HEK293 (cell line): ENCODE results near the gene STK35.

ENCODE experiments used
- CTCF ChIP-seq: fragments of 450-650 bp; formaldehyde crosslinking; IDR thresholded peaks from 2 replicates; pipeline ENCODE4 v1.5.1; 2016; ENCODE audit warnings: missing biosample characterization, missing genetic modification characterization
- HOXA7 ChIP-seq: sonication (generic); formaldehyde crosslinking; IDR thresholded peaks from 2 replicates; pipeline ENCODE4 v1.8.1; 2022; ENCODE audit warnings: missing genetic modification reagents, borderline replicate concordance
- PBX3 ChIP-seq: sonication (generic); formaldehyde crosslinking; IDR thresholded peaks from 2 replicates; pipeline ENCODE4 v1.8.1; 2022; ENCODE audit warnings: mild to moderate bottlenecking, moderate library complexity, missing genetic modification reagents
- REST ChIP-seq: fragments of 450-650 bp; formaldehyde crosslinking; IDR thresholded peaks from 2 replicates; pipeline ENCODE4 v1.5.1; 2016; ENCODE audit warnings: missing biosample characterization, missing genetic modification characterization
- SCRT1 ChIP-seq: fragments of 450-650 bp; formaldehyde crosslinking; IDR thresholded peaks from 2 replicates; pipeline ENCODE4 v1.5.1; 2016; ENCODE audit warnings: missing biosample characterization, missing genetic modification characterization, borderline replicate concordance
- YY1 ChIP-seq: fragments of 450-650 bp; formaldehyde crosslinking; IDR thresholded peaks from 2 replicates; pipeline ENCODE4 v1.5.1; 2018; ENCODE audit warnings: missing biosample characterization, missing genetic modification characterization
- ZFP3 ChIP-seq: fragments of 450-650 bp; formaldehyde crosslinking; IDR thresholded peaks from 2 replicates; pipeline ENCODE4 v1.5.1; 2016; ENCODE audit warnings: low read depth, missing biosample characterization, missing genetic modification characterization
- ZNF121 ChIP-seq: fragments of 450-650 bp; formaldehyde crosslinking; IDR thresholded peaks from 2 replicates; pipeline ENCODE4 v1.5.1; 2016; ENCODE audit warnings: missing biosample characterization, missing genetic modification characterization
- ZNF292 ChIP-seq: fragments of 450-650 bp; formaldehyde crosslinking; IDR thresholded peaks from 2 replicates; pipeline ENCODE4 v1.5.1; 2016; ENCODE audit warnings: low read depth, missing biosample characterization, missing genetic modification characterization, borderline replicate concordance
- ZNF350 ChIP-seq: fragments of 450-650 bp; formaldehyde crosslinking; IDR thresholded peaks from 2 replicates; pipeline ENCODE4 v1.5.0; 2017; ENCODE audit warnings: missing biosample characterization, mild to moderate bottlenecking, missing genetic modification characterization
- ZNF621 ChIP-seq: fragments of 450-650 bp; formaldehyde crosslinking; IDR thresholded peaks from 2 replicates; pipeline ENCODE4 v1.5.1; 2017; ENCODE audit warnings: missing biosample characterization, missing genetic modification characterization

GRCh38 chr20:2053615-2054014 is 48.0 kb upstream of the STK35 start:
- no peak for TF ChIP-seq SCRT1 (tag by site-specific recombination)
- TF ChIP-seq ZNF621, result no peak
- no peak for TF ChIP-seq CTCF (tag by site-specific recombination)
- TF ChIP-seq YY1 (tag by site-specific recombination), result no peak
- TF ChIP-seq HOXA7, result no peak
- TF ChIP-seq ZNF292 (tag by site-specific recombination), result no peak
- no peak for TF ChIP-seq ZNF350
- TF ChIP-seq ZNF121 (tag by site-specific recombination), result no peak
- no peak for TF ChIP-seq PBX3 (CRISPR knock-in tag)
- TF ChIP-seq ZFP3 (tag by site-specific recombination), result no peak
- TF ChIP-seq REST (tag by site-specific recombination), result no peak
